ENCODE measurements around the gene ACOT7.

The ACOT7 gene

DNA sequence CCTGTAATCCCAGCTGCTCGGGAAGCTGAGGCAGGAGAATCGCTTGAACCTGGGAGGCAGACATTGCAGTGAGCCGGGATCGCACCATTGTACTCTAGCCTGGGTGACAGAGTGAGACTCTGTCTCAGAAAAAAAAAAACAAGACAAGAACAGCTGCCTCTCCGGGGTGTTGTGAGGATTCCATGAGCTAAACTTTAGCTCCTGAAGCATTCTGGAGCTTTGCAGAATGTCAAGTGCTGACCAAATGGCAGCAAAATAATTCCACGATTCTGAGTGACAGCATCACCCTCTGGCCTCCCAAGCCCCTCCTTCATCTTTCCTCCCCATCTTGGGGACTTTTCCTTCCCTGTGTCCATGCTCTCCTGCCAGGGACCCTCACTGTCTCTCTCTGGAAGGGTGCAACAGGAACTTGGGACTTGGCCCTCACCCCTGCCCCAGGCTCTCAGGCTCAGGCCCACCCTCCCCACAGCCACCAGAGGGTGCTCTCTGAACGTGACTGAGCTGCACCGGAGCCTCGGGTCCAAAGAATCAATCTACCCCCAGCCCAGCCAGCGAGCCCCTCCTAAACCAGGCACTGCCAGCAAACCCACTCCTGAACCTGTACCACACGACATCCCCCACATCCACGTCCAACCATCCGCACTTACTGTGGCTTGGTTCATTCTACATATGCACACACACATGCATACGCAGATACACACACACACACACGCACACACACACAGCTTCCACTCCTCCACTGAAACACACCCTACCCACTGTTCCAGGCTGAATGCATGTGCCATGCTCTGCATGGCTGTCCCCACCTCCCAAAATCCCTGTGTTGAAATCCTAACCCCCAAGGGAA lies 45.7 kb downstream of the ACOT7 start:
- no peak overlapping the region for H3K4me2 ChIP-seq (ENCODE audit: low read length)
- no peak overlapping the region for H3K9ac ChIP-seq (ENCODE audit: low read depth, low read length)
- peaks cover 3% of the 10 kb centered on the region for H3K4me1 ChIP-seq (ENCODE audit: control insufficient read depth, insufficient read depth, low read length)
- peaks cover 5% of the 10 kb centered on the region for H3K36me3 ChIP-seq (ENCODE audit: insufficient read depth, low read length)
- H3K4me3 ChIP-seq (ENCODE audit: low read length), result no peak overlapping the region
- no peaks in the 10 kb centered on the region for H3K27me3 ChIP-seq (ENCODE audit: control insufficient read depth, insufficient read depth, low read length)
- H3K9me3 ChIP-seq (replicated peaks; ENCODE audit: low read length), result no peaks in the 10 kb centered on the region

- peaks cover 3% of the 10 kb centered on the region for H3K4me1 ChIP-seq (ENCODE audit: control insufficient read depth, insufficient read depth, low read length)
- H3K4me2 ChIP-seq (ENCODE audit: low read length), result no peak overlapping the region
- no peak overlapping the region for H3K4me3 ChIP-seq (ENCODE audit: low read length)
- peaks cover 6% of the 10 kb centered on the region for H3K36me3 ChIP-seq (ENCODE audit: insufficient read depth, low read length)
- no peaks in the 10 kb centered on the region for H3K9me3 ChIP-seq (replicated peaks; ENCODE audit: low read length)
- no peaks in the 10 kb centered on the region for H3K27me3 ChIP-seq (ENCODE audit: control insufficient read depth, insufficient read depth, low read length)
- H3K9ac ChIP-seq (ENCODE audit: low read depth, low read length), result no peak overlapping the region
These were observed 48.1 kb downstream of the ACOT7 start for GRCh38 chr1:6345460-6345859.

DNA sequence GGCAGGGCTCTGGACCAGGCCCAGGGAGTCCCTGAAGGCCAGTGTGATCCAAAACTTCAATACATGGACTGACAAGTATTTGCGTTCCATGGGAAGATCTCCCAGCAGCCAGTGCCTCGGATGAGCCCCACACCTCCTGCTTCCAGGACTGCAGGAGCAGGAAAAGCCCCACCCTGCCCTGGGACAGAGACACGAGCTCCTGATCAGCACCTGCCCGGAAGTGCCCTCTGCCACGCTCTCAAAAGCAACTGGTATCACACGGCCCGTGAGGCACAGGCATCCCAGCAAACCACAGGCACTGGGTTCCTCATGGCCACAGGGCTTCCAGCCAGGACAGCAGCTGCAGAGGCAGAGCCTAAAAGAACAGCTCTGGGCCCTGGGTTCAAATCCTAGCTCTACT lies 48.6 kb downstream of the ACOT7 start:
- Histone ChIP-seq H3K9me3 (replicated peaks; ENCODE audit: low read length) (no peaks in the 10 kb centered on the region), H3K36me3 (ENCODE audit: insufficient read depth, low read length) (peaks cover 9% of the 10 kb centered on the region), H3K27me3 (ENCODE audit: control insufficient read depth, insufficient read depth, low read length) (no peaks in the 10 kb centered on the region), H3K9ac (ENCODE audit: low read depth, low read length) (no peak overlapping the region), H3K4me3 (ENCODE audit: low read length) (no peak overlapping the region), H3K4me1 (ENCODE audit: control insufficient read depth, insufficient read depth, low read length) (peaks cover 3% of the 10 kb centered on the region), H3K4me2 (ENCODE audit: low read length) (no peak overlapping the region)

DNA sequence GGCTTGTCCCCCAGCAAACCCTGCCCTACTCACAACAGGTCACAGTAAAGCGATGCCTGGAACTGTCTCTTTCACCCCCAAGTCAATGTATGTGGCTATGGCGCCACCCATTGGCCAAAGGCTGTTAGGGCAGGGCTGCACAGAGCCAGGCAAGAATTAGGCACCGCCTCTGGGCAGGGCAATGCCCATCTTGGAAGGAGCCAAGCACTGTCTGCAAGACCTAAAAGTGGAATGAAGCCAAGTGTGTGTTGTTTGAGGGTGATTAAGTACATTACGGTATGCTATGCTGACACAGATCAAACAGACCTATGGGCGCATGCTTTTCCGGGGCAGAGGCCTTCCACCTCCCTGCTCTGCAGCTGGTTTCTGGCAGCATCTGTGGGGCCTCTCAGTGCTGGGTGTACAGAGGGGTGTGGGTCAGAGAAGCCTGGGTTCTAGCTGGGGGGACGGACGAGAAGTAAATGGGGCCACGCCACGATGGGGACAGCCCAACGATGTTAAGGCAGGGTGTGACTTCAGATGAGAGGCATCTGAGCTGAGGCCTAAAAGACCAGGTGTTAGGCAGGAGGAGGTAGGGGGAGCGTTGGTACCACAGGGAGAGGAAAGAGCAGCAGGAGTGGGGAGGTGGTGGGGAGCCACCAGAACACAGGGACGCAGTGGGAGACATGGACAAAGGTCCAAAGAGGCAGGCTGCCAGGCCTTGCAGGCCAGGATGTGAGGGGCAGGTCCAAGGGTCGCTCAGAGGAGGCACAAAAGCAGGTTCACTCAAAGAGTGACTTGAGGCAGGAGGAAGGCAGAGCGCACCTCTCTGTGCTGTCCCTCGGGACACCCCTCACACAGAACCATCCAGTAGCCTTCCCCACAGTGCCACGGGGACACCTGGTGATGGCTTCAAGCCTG lies 49.8 kb downstream of the ACOT7 start:
- Histone ChIP-seq H3K9ac (ENCODE audit: low read depth, low read length) (no peak overlapping the region), H3K27me3 (ENCODE audit: control insufficient read depth, insufficient read depth, low read length) (no peaks in the 10 kb centered on the region), H3K4me1 (ENCODE audit: control insufficient read depth, insufficient read depth, low read length) (peaks cover 3% of the 10 kb centered on the region), H3K4me3 (ENCODE audit: low read length) (no peak overlapping the region), H3K4me2 (ENCODE audit: low read length) (no peak overlapping the region), H3K36me3 (ENCODE audit: insufficient read depth, low read length) (peaks cover 15% of the 10 kb centered on the region), H3K9me3 (replicated peaks; ENCODE audit: low read length) (no peaks in the 10 kb centered on the region)

DNA sequence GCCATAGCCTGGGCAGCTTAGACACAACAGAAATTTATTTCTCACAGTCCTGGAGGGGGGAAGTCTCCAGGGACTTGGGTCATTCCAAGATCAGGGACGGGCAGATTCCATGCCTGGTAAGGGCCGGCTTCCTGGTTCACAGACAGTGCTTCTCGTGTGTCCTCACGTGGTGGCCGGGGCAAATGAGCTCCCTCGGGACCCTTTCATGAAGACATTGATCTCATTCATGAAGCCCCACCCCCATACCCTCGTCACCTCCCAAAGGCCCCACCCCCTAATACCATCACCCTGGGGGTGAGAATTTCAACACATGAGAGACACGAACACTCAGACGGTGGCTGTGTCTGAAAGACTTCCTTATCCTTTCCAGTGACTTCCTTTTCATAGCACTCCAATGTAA lies 51.5 kb downstream of the ACOT7 start:
- no peak overlapping the region for H3K4me2 ChIP-seq (ENCODE audit: low read length)
- no peaks in the 10 kb centered on the region for H3K27me3 ChIP-seq (ENCODE audit: control insufficient read depth, insufficient read depth, low read length)
- H3K9ac ChIP-seq (ENCODE audit: low read depth, low read length), result no peak overlapping the region
- H3K36me3 ChIP-seq (ENCODE audit: insufficient read depth, low read length), result peaks cover 14% of the 10 kb centered on the region
- peaks cover 3% of the 10 kb centered on the region for H3K4me1 ChIP-seq (ENCODE audit: control insufficient read depth, insufficient read depth, low read length)
- H3K9me3 ChIP-seq (replicated peaks; ENCODE audit: low read length), result no peaks in the 10 kb centered on the region
- H3K4me3 ChIP-seq (ENCODE audit: low read length), result no peak overlapping the region

- Histone ChIP-seq H3K9ac (ENCODE audit: low read depth, low read length) (no peak overlapping the region), H3K4me3 (ENCODE audit: low read length) (no peak overlapping the region), H3K9me3 (replicated peaks; ENCODE audit: low read length) (no peaks in the 10 kb centered on the region), H3K4me1 (ENCODE audit: control insufficient read depth, insufficient read depth, low read length) (peaks cover under 1% of the 10 kb centered on the region), H3K27me3 (ENCODE audit: control insufficient read depth, insufficient read depth, low read length) (no peaks in the 10 kb centered on the region), H3K36me3 (ENCODE audit: insufficient read depth, low read length) (peaks cover 15% of the 10 kb centered on the region), H3K4me2 (ENCODE audit: low read length) (no peak overlapping the region)
These were observed 54.9 kb downstream of the ACOT7 start for GRCh38 chr1:6338695-6339094.

GRCh38 chr1:6336776-6337622 lies 56.6 kb downstream of the ACOT7 start:
- Histone ChIP-seq H3K36me3 (ENCODE audit: insufficient read depth, low read length) (peaks cover 20% of the 10 kb centered on the region), H3K27me3 (ENCODE audit: control insufficient read depth, insufficient read depth, low read length) (no peaks in the 10 kb centered on the region), H3K4me1 (ENCODE audit: control insufficient read depth, insufficient read depth, low read length) (no peaks in the 10 kb centered on the region), H3K4me2 (ENCODE audit: low read length) (no peak overlapping the region), H3K4me3 (ENCODE audit: low read length) (no peak overlapping the region), H3K9me3 (replicated peaks; ENCODE audit: low read length) (no peaks in the 10 kb centered on the region), H3K9ac (ENCODE audit: low read depth, low read length) (no peak overlapping the region)

GRCh38 chr1:6334261-6334993 lies 59.1 kb downstream of the ACOT7 start:
- peaks cover 16% of the 10 kb centered on the region for H3K4me1 ChIP-seq (ENCODE audit: control insufficient read depth, insufficient read depth, low read length)
- no peak overlapping the region for H3K9ac ChIP-seq (ENCODE audit: low read depth, low read length)

DNA sequence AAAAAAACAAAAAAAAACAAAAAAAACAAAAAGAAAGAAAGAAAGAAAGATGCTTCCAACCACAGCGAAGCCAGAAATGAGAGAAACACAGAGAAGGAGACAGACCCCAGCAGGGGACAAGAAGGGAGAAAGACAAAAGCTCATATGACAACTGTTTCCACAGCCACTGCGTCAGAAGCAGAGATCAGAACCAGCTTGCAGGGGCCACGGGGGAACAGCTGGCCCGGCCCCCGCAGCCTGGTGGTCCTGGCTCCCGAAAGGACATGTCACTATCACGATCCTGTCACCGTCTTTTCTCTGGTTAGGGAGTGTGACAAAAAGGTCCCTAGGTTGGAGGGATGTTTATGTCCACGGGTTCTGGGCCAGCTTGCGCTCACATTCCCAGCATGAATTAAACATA lies 60.7 kb downstream of the ACOT7 start:
- peaks cover 9% of the 10 kb centered on the region for H3K36me3 ChIP-seq (ENCODE audit: insufficient read depth, low read length)
- no peak overlapping the region for H3K4me3 ChIP-seq (ENCODE audit: low read length)
- H3K4me2 ChIP-seq (ENCODE audit: low read length), result no peak overlapping the region
- peaks cover 29% of the 10 kb centered on the region for H3K4me1 ChIP-seq (ENCODE audit: control insufficient read depth, insufficient read depth, low read length)
- H3K9ac ChIP-seq (ENCODE audit: low read depth, low read length), result no peak overlapping the region
- H3K27me3 ChIP-seq (ENCODE audit: control insufficient read depth, insufficient read depth, low read length), result no peaks in the 10 kb centered on the region
- H3K9me3 ChIP-seq (replicated peaks; ENCODE audit: low read length), result no peaks in the 10 kb centered on the region

More at GRCh38 chr1:6334261-6334993, 59.1 kb downstream of the ACOT7 start:
- H3K36me3 ChIP-seq (ENCODE audit: insufficient read depth, low read length), result peaks cover 16% of the 10 kb centered on the region
- no peaks in the 10 kb centered on the region for H3K9me3 ChIP-seq (replicated peaks; ENCODE audit: low read length)
- H3K27me3 ChIP-seq (ENCODE audit: control insufficient read depth, insufficient read depth, low read length), result no peaks in the 10 kb centered on the region
- H3K4me2 ChIP-seq (ENCODE audit: low read length), result no peak overlapping the region
- H3K4me3 ChIP-seq (ENCODE audit: low read length), result no peak overlapping the region

DNA sequence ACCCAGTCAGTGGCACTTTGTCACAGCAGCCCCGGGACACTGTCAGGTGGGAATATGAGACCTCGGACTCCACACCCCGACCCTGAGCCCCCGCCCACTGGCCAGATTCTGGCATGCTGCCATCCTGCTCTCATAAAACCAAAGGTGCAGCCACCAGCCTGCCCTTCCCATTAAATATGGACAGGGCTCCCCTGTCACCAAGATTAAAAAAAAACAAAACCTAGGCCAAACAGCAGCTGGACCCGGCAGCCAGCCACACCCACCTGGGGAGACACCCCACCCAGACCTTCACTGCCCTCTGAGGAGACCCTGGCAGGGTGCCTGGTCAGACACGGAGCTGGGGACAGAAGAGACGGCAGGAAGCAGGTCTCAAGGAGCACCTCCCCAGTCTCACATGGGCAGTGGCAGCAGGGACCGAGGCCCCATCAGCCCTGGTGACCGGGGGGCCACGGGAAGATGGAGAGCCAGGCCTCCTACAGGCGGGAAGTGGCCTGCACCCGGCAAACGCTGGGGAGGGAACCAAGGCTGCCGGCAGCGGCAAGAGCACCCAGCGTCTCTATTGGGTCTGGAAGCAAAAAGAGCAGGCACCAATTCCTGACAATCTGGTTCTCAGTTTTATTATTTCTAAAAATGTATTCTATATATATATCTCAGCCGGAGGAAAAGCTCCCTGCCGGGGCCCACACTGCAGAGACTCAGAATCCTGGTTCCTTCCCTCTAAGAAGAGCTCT lies 61.9 kb downstream of the ACOT7 start:
- H3K4me2 ChIP-seq (ENCODE audit: low read length), result no peak overlapping the region
- peaks cover 12% of the 10 kb centered on the region for H3K36me3 ChIP-seq (ENCODE audit: insufficient read depth, low read length)
- no peak overlapping the region for H3K9ac ChIP-seq (ENCODE audit: low read depth, low read length)
- H3K9me3 ChIP-seq (replicated peaks; ENCODE audit: low read length), result no peaks in the 10 kb centered on the region
- H3K27me3 ChIP-seq (ENCODE audit: control insufficient read depth, insufficient read depth, low read length), result no peaks in the 10 kb centered on the region
- H3K4me1 ChIP-seq (ENCODE audit: control insufficient read depth, insufficient read depth, low read length), result peaks cover 29% of the 10 kb centered on the region
- no peak overlapping the region for H3K4me3 ChIP-seq (ENCODE audit: low read length)

All from skeletal muscle satellite cell (primary cell).